Esophagus muscularis mucosa (tissue), 4 donors: Measurements from ENCODE around the gene RPL6. TPM values are rescaled to one million over a fixed set of nuclear protein-coding genes. Genes with fewer than 3 reads are reported as not detected.
"Not testable (repeated sequence)": the region's sequence is repeated elsewhere in the genome, so short reads cannot be mapped to it uniquely, and the experiment has no call there.

Source experiments
- DNase-seq: peaks from one replicate; pipeline ENCODE4 v3.0.0-alpha.2; 2017; ENCODE audit errors: extremely low spot score
- H3K27ac ChIP-seq, 4 donors: fragments of 200-600 bp; sonication (generic); replicated peaks in 1 of 4; 1 replicate in 3 of 4; 2 replicates in 1 of 4; pipeline ENCODE4 v1.5.1; 2016 to 2019; ENCODE audit warnings: mild to moderate bottlenecking in 1 of 4
- H3K27me3 ChIP-seq, 4 donors: fragments of 200-600 bp; sonication (generic); one replicate each; pipeline versions ENCODE4 v1.5.1 to v1.6.0; 2016 to 2019
- H3K36me3 ChIP-seq, 4 donors: fragments of 200-600 bp; sonication (generic); one replicate each; pipeline ENCODE4 v1.5.1; 2016 to 2019
- H3K4me1 ChIP-seq, 4 donors: fragments of 200-600 bp; sonication (generic); one replicate each; pipeline ENCODE4 v1.5.1; 2016 to 2019
- H3K4me3 ChIP-seq, 4 donors: fragments of 200-600 bp; sonication (generic); 1 replicate in 2 of 4; 2 replicates in 2 of 4; pipeline ENCODE4 v1.5.1; 2016 to 2019; ENCODE audit warnings: mild to moderate bottlenecking in 4 of 4, moderate library complexity in 1 of 4
- H3K9me3 ChIP-seq, 4 donors: fragments of 200-600 bp; sonication (generic); 1 replicate in 3 of 4; 2 replicates in 1 of 4; pipeline ENCODE4 v1.5.1; 2016 to 2019
- EP300 ChIP-seq: sonication (generic); formaldehyde crosslinking; IDR thresholded peaks from one replicate; pipeline ENCODE4 v1.6.1; 2017; ENCODE audit warnings: antibody characterized with exemption
- POLR2A ChIP-seq: fragments of 450-650 bp; IDR thresholded peaks from one replicate; pipeline ENCODE4 v1.6.1; 2017; ENCODE audit warnings: antibody characterized with exemption, moderate library complexity, mild to moderate bottlenecking, low read depth
- POLR2AphosphoS5 ChIP-seq, 2 donors: sonication (generic); formaldehyde crosslinking; IDR thresholded peaks; one replicate each; pipeline ENCODE4 v1.6.1; 2017; ENCODE audit warnings: antibody characterized with exemption in 2 of 2
- WGBS: methylation state at CpG from one replicate; pipeline ENCODE4 v1.1.5; 2018; 5-methylcytosine and 5-hydroxymethylcytosine counted together
- intact Hi-C: fragments of 100-400 bp; cut with DNase I; formaldehyde crosslinking; loops from one replicate; pipeline ENCODE4 v1.15.1; 2023
- total RNA-seq, 4 donors: library from RNA; depleted of rRNA; stranded (reverse); fragments of >200 nt; gene quantifications; one replicate each; pipeline versions ENCODE4 v1.1.0 to v1.2.1, GENCODE V29; 2016
- TF ChIP-seq, protein P1 (sequence below), 3 experiments: fragments of 200-600 bp in 2 of 3; fragments of 450-650 bp in 1 of 3; sonication (generic) in 2 of 3; IDR thresholded peaks; one replicate each; pipeline ENCODE4 v1.5.1; 2017 to 2019; ENCODE audit warnings: antibody characterized with exemption in 3 of 3, mild to moderate bottlenecking in 2 of 3, moderate library complexity in 1 of 3

Gene RPL6
- total RNA-seq, 4 donors from 2014 or later = 946 to 1,705 (median 1,459) TPM

DNA sequence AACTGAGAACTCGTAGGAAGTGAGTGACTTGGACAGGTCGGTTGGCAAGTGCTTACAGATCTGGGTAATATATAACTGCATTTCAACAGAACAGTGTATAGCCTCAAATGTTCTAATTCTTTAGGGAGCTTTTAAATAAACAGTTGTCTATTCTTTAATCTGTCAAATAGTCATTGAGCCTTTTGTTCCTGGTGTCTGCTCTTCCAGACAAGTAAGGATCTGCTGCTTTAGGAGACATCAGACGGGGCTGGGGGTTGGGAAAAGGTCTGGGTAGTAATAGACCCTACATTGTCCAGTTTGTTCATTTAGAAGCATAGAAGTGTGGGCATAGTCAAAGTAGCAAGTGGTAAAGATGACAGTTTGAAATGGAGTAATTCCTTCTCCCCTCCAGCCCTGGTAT is 11.3 kb upstream of the RPL6 start:
- peaks cover 59 to 61% (median 59%) of the 10 kb centered on the region in 4 donors for H3K4me1 ChIP-seq

DNA sequence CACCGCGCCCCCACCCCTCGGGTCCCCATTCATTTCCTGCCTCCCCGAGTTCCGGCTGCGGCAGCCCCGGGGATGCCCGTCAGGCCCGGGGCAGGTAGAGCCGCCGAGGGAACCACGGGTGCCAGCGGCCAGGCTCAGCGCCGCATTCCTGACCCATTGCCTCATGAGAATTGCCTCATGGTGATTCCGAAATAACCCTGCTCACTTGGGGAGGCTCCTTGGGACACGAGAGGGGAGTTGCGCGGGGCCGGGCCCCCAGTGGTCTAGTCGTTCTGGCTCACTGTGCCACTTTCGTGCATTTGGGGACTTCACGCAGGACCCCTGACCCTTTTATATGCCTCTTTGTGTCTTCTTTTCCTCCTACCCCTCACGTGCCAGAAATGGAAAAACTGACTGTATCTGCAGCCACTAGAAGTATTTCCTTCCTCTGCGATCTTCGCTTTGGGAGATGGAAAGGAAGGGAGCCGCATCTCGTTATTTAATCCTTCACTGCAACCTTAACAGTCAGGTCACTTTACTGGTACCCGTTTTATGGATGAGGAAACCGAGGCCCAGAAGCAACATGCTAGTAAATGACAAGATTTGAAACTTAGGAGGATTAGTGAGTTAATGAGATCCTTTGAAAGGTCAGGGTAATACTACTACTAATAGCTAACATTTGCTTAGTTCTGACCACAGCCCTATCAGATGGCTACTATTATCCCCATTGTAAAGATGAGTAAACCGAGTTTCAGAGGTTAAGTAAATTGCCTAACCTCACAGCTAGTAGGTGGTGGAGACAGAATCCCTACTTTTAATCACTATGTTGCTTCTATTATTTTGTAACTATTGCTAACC is 10.1 kb upstream of the RPL6 start:
- H3K4me1 ChIP-seq = peaks cover 57 to 60% (median 58%) of the 10 kb centered on the region in 4 donors

More for the DNA sequence above, 11.3 kb upstream of the RPL6 start:
- Histone ChIP-seq H3K9me3 (no peaks in the 10 kb centered on the region), H3K27ac (no peak overlapping the region), H3K36me3 (peaks cover 0 to 2% (median 0%) of the 10 kb centered on the region in 4 donors), H3K4me3 (no peak overlapping the region), H3K27me3 (no peaks in the 10 kb centered on the region)
- DNase-seq = no peak
- 74% methylated on average over 3 of the region's 3 CpGs for WGBS
- intact Hi-C loops = no loop called here
- no peak for TF ChIP-seq POLR2A
- TF ChIP-seq, protein P1, sequence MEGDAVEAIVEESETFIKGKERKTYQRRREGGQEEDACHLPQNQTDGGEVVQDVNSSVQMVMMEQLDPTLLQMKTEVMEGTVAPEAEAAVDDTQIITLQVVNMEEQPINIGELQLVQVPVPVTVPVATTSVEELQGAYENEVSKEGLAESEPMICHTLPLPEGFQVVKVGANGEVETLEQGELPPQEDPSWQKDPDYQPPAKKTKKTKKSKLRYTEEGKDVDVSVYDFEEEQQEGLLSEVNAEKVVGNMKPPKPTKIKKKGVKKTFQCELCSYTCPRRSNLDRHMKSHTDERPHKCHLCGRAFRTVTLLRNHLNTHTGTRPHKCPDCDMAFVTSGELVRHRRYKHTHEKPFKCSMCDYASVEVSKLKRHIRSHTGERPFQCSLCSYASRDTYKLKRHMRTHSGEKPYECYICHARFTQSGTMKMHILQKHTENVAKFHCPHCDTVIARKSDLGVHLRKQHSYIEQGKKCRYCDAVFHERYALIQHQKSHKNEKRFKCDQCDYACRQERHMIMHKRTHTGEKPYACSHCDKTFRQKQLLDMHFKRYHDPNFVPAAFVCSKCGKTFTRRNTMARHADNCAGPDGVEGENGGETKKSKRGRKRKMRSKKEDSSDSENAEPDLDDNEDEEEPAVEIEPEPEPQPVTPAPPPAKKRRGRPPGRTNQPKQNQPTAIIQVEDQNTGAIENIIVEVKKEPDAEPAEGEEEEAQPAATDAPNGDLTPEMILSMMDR (IDR thresholded peaks at IDR 0.05) = no peak

DNA sequence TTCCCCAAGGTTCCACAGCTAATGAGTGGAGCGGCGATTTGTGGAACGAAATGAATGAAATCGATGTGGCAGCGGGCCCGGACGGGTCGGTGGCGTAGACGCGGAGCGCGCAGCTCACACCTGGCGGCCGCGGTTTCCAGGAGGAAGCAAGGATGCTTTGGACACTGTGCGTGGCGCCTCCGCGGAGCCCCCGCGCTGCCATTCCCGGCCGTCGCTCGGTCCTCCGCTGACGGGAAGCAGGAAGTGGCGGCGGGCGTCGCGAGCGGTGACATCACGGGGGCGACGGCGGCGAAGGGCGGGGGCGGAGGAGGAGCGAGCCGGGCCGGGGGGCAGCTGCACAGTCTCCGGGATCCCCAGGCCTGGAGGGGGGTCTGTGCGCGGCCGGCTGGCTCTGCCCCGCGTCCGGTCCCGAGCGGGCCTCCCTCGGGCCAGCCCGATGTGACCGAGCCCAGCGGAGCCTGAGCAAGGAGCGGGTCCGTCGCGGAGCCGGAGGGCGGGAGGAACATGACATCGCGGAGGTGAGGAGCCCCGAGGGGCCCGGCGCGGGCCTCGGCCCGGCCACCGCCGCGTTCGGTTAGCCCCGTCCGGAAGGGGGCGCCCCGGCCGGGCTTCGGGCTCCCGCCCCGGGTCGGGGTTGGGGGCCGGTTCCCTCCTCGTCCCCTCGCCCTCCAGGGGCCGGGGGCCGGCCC is 9.3 kb upstream of the RPL6 start, which contains the start of gene PTPN11:
TSS of gene PTPN11 (plus strand) at position 340 of the 689 bp plus-strand sequence. CDS start at position 505, 165 bp downstream.
- TF ChIP-seq POLR2A (peak; percentile 86), EP300 (no peak), POLR2AphosphoS5 (IDR thresholded peaks at IDR 0.05) (peak; percentile 97 to 98)
- TF ChIP-seq, protein P1 (IDR thresholded peaks at IDR 0.05) = peak; percentile 23 to 40 (median 40)
- no peaks in the 10 kb centered on the region for H3K36me3 ChIP-seq
- peaks cover 50 to 53% (median 52%) of the 10 kb centered on the region in 4 donors for H3K4me1 ChIP-seq
- no peaks in the 10 kb centered on the region for H3K27me3 ChIP-seq
- peak; percentile 97 for DNase-seq
- no peaks in the 10 kb centered on the region for H3K9me3 ChIP-seq
- WGBS = under 1% methylated on average over 22 of the region's 89 CpGs
- intact Hi-C loops = no loop called here
- H3K27ac ChIP-seq = peak within 1 kb of the TSS; percentile 99 to 100 (median 100)
- H3K4me3 ChIP-seq = peak within 1 kb of the TSS; percentile 90 to 98 (median 96)

More for the DNA sequence above, 10.1 kb upstream of the RPL6 start:
- Histone ChIP-seq H3K4me3 (peak overlapping the region; percentile 90 to 98 (median 96)), H3K27ac (peak overlapping the region; percentile 99 to 100 (median 100)), H3K9me3 (no peaks in the 10 kb centered on the region), H3K36me3 (no peaks in the 10 kb centered on the region), H3K27me3 (no peaks in the 10 kb centered on the region)
- 10% methylated on average over 16 of the region's 31 CpGs for WGBS
- DNase-seq = peak; percentile 93
- TF ChIP-seq POLR2AphosphoS5 (IDR thresholded peaks at IDR 0.05) (peak; percentile 58 to 62), POLR2A (no peak)
- intact Hi-C loops = no loop called here

DNA sequence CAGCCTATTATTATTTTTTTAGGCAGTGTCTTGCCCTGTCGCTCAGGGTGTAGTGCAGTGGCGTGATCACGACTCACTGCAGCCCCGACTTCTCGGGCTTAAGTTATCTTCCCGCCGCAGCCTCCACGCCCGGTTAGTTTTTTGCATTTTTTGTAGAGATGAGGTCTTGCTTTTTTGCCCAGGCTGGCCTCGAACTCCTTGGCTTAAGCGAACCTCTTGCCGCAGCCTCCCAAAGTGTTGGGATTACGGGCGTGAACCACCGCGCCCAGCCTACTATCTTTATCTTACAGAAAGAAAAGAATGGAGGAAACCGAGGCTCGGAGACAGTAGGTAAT is 8.8 kb upstream of the RPL6 start:
- no peaks in the 10 kb centered on the region for H3K27me3 ChIP-seq
- H3K27ac ChIP-seq = peak overlapping the region; percentile 99 to 100 (median 100)
- no peaks in the 10 kb centered on the region for H3K9me3 ChIP-seq
- no peak for DNase-seq
- intact Hi-C loops = no loop called here
- H3K4me3 ChIP-seq = peak overlapping the region; percentile 90 to 98 (median 96)
- peaks cover 45 to 50% (median 49%) of the 10 kb centered on the region in 4 donors for H3K4me1 ChIP-seq
- TF ChIP-seq POLR2A (no peak), EP300 (no peak), POLR2AphosphoS5 (IDR thresholded peaks at IDR 0.05) (no peak)
- TF ChIP-seq, protein P1 (IDR thresholded peaks at IDR 0.05) = no peak
- no peaks in the 10 kb centered on the region for H3K36me3 ChIP-seq
- WGBS = 2% methylated on average over 17 of the region's 18 CpGs

DNA sequence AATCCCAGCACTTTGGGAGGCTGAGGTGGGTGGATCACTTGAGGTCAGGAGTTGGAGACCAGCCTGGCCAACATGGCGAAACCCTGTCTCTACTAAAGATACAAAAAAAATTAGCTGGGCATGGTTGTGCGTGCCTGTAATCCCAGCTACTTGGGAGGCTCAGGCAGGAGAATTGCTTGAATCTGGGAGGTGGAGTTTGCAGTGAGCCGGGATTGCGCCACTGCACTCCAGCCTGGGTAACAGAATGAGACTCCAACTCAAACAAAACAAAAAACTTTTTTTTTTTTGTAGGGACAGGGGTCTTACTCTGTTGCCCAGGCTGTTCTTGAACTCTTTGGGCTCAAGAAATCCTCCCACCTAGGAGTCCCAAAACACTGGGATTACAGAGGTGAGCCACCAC is 6.1 kb upstream of the RPL6 start:
- H3K27ac ChIP-seq, H3K9me3 ChIP-seq, DNase-seq, intact Hi-C loops, H3K4me3 ChIP-seq, H3K36me3 ChIP-seq, H3K27me3 ChIP-seq: not testable (repeated sequence)
- WGBS = 95% methylated on average over 4 of the region's 4 CpGs
- peaks cover 19 to 26% (median 21%) of the 10 kb centered on the region in 4 donors for H3K4me1 ChIP-seq
